HG02973 (cell line): ENCODE measurements around the gene COL24A1.
"Not testable (repeated sequence)": the region's sequence is repeated elsewhere in the genome, so short reads cannot be mapped to it uniquely, and the experiment has no call there.

Source experiments
- ATAC-seq: cut with Tn5 transposase; IDR thresholded peaks from one replicate; pipeline ENCODE4 v1.9.1; 2021; ENCODE audit warnings: moderate library complexity; ENCODE audit not compliant: unreplicated experiment

The COL24A1 gene

GRCh38 chr1:85911742-85912141, 244.8 kb downstream of the COL24A1 start:
- ATAC-seq, result no peak

GRCh38 chr1:85900921-85901320, 255.7 kb downstream of the COL24A1 start:
- ATAC-seq, result no peak

GRCh38 chr1:85898861-85899260, 257.7 kb downstream of the COL24A1 start:
- ATAC-seq, result no peak

GRCh38 chr1:85894651-85895050, 261.9 kb downstream of the COL24A1 start:
- peak; percentile 78 for ATAC-seq

GRCh38 chr1:85892366-85892765, 264.2 kb downstream of the COL24A1 start:
- ATAC-seq, result no peak

GRCh38 chr1:85889870-85890269, 266.7 kb downstream of the COL24A1 start:
- ATAC-seq, result no peak

- ATAC-seq, result no peak
These were observed 267.7 kb downstream of the COL24A1 start for GRCh38 chr1:85888921-85889320.

GRCh38 chr1:85884372-85885035, 272.1 kb downstream of the COL24A1 start:
- ATAC-seq, result no peak

GRCh38 chr1:85867189-85867588, 289.4 kb downstream of the COL24A1 start:
- ATAC-seq, result no peak

- ATAC-seq, result no peak
These were observed 291.4 kb downstream of the COL24A1 start for GRCh38 chr1:85865213-85865612.

GRCh38 chr1:85864727-85865126, 291.8 kb downstream of the COL24A1 start:
- ATAC-seq, result no peak

GRCh38 chr1:85863639-85864038, 292.9 kb downstream of the COL24A1 start:
- ATAC-seq, result not testable (repeated sequence)

GRCh38 chr1:85862456-85862855, 294.1 kb downstream of the COL24A1 start:
- ATAC-seq, result no peak

- ATAC-seq, result no peak
These were observed 298.6 kb downstream of the COL24A1 start for GRCh38 chr1:85857991-85858390.

GRCh38 chr1:85850238-85850637, 306.3 kb downstream of the COL24A1 start:
- no peak for ATAC-seq

- ATAC-seq, result no peak
These were observed 306.9 kb downstream of the COL24A1 start for GRCh38 chr1:85849660-85850059.

GRCh38 chr1:85847356-85847755, 309.2 kb downstream of the COL24A1 start:
- ATAC-seq, result no peak

- no peak for ATAC-seq
These were observed 309.9 kb downstream of the COL24A1 start for GRCh38 chr1:85846706-85847105.

- no peak for ATAC-seq
These were observed 317.1 kb downstream of the COL24A1 start for GRCh38 chr1:85839459-85839858.

- peak; percentile 94 for ATAC-seq
These were observed 318.3 kb downstream of the COL24A1 start for GRCh38 chr1:85838238-85838637.

- ATAC-seq, result no peak
These were observed 319.8 kb downstream of the COL24A1 start for GRCh38 chr1:85836736-85837135.

GRCh38 chr1:85833165-85833564, 323.4 kb downstream of the COL24A1 start:
- ATAC-seq, result not testable (repeated sequence)

GRCh38 chr1:85830837-85831236, 325.7 kb downstream of the COL24A1 start:
- ATAC-seq, result no peak
